Neural crest cell (in vitro differentiated cells): ENCODE results near the gene PRPF31. TPM values are rescaled to one million over a fixed set of nuclear protein-coding genes. Genes with fewer than 3 reads are reported as not detected.

Experiments used
- DNase-seq: peaks from one replicate; pipeline ENCODE4 v3.0.0; 2021; ENCODE audit warnings: low read depth, mixed read lengths, low spot score
- H3K27ac Mint-ChIP-seq: one replicate; pipeline ENCODE4 v1.8.0; 2021; ENCODE audit warnings: mild to moderate bottlenecking, mixed read lengths; ENCODE audit not compliant: unreplicated experiment
- H3K27me3 Mint-ChIP-seq: 2 replicates; pipeline ENCODE4 v1.8.0; 2021; ENCODE audit warnings: low read depth, mild to moderate bottlenecking, mixed read lengths
- H3K36me3 Mint-ChIP-seq: 2 replicates; pipeline ENCODE4 v1.8.0; 2021; ENCODE audit warnings: low read depth, mild to moderate bottlenecking, mixed read lengths
- H3K4me1 Mint-ChIP-seq: 2 replicates; pipeline ENCODE4 v1.8.0; 2021; ENCODE audit warnings: mixed read lengths
- H3K4me3 Mint-ChIP-seq: one replicate; pipeline ENCODE4 v1.8.0; 2021; ENCODE audit warnings: mild to moderate bottlenecking, mixed read lengths
- H3K9me3 Mint-ChIP-seq: 2 replicates; pipeline ENCODE4 v1.8.0; 2021; ENCODE audit warnings: mixed read lengths
- total RNA-seq: library from RNA; stranded (reverse); gene quantifications from 2 replicates; pipeline ENCODE4 v1.2.1, GENCODE V29; 2021
- TF ChIP-seq, protein P1 (sequence below): fragments of 200-600 bp; sonication (generic); conservative IDR thresholded peaks from 2 replicates; pipeline ENCODE4 v1.5.0; 2021; ENCODE audit warnings: antibody characterized with exemption, mild to moderate bottlenecking

Gene PRPF31
- total RNA-seq, 1 donor from 2014 or later, result 94.8 TPM

- Mint-ChIP-seq H3K36me3 (peaks cover 5% of the 10 kb centered on the region), H3K9me3 (no peaks in the 10 kb centered on the region), H3K4me1 (peaks cover 23% of the 10 kb centered on the region), H3K27me3 (peaks cover 9% of the 10 kb centered on the region), H3K27ac (peak overlapping the region; percentile 95), H3K4me3 (peak overlapping the region; percentile 49)
- no peak for DNase-seq
- TF ChIP-seq, protein P1, sequence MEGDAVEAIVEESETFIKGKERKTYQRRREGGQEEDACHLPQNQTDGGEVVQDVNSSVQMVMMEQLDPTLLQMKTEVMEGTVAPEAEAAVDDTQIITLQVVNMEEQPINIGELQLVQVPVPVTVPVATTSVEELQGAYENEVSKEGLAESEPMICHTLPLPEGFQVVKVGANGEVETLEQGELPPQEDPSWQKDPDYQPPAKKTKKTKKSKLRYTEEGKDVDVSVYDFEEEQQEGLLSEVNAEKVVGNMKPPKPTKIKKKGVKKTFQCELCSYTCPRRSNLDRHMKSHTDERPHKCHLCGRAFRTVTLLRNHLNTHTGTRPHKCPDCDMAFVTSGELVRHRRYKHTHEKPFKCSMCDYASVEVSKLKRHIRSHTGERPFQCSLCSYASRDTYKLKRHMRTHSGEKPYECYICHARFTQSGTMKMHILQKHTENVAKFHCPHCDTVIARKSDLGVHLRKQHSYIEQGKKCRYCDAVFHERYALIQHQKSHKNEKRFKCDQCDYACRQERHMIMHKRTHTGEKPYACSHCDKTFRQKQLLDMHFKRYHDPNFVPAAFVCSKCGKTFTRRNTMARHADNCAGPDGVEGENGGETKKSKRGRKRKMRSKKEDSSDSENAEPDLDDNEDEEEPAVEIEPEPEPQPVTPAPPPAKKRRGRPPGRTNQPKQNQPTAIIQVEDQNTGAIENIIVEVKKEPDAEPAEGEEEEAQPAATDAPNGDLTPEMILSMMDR, result no peak
These were observed 63.2 kb downstream of the PRPF31 start for GRCh38 chr19:54178581-54179261.

- peaks cover 23% of the 10 kb centered on the region for H3K4me1 Mint-ChIP-seq
- TF ChIP-seq, protein P1, result no peak
- DNase-seq, result no peak
- H3K36me3 Mint-ChIP-seq, result peaks cover 5% of the 10 kb centered on the region
- no peaks in the 10 kb centered on the region for H3K9me3 Mint-ChIP-seq
- H3K27me3 Mint-ChIP-seq, result peaks cover 9% of the 10 kb centered on the region
- peak overlapping the region; percentile 82 for H3K4me3 Mint-ChIP-seq
- peak overlapping the region; percentile 95 for H3K27ac Mint-ChIP-seq
These were observed 63.8 kb downstream of the PRPF31 start for GRCh38 chr19:54179262-54179852.

- H3K27ac Mint-ChIP-seq, result peak overlapping the region; percentile 95
- no peaks in the 10 kb centered on the region for H3K9me3 Mint-ChIP-seq
- H3K4me1 Mint-ChIP-seq, result peaks cover 23% of the 10 kb centered on the region
- peaks cover 6% of the 10 kb centered on the region for H3K27me3 Mint-ChIP-seq
- TF ChIP-seq, protein P1, result peak; percentile 61
- peak; percentile 67 for DNase-seq
- peak overlapping the region; percentile 82 for H3K4me3 Mint-ChIP-seq
- H3K36me3 Mint-ChIP-seq, result peaks cover 5% of the 10 kb centered on the region
These were observed 64.4 kb downstream of the PRPF31 start for GRCh38 chr19:54179921-54180461.

- H3K36me3 Mint-ChIP-seq, result peaks cover 5% of the 10 kb centered on the region
- H3K4me1 Mint-ChIP-seq, result peaks cover 23% of the 10 kb centered on the region
- no peak overlapping the region for H3K27ac Mint-ChIP-seq
- no peaks in the 10 kb centered on the region for H3K9me3 Mint-ChIP-seq
- TF ChIP-seq, protein P1, result no peak
- no peak overlapping the region for H3K4me3 Mint-ChIP-seq
- peaks cover 6% of the 10 kb centered on the region for H3K27me3 Mint-ChIP-seq
- DNase-seq, result no peak
These were observed 65.1 kb downstream of the PRPF31 start for GRCh38 chr19:54180691-54181091.

Other genes with a start within 250 kb of the PRPF31 start
- gene MYADM, start 247.9 kb upstream of the PRPF31 start, total RNA-seq, result 15.0 and 19.1 TPM in 2 replicates
- gene PRKCG, start 233.6 kb upstream of the PRPF31 start, total RNA-seq, result 0.55 and 0.65 TPM in 2 replicates
- gene CACNG7, start 206.5 kb upstream of the PRPF31 start, total RNA-seq, result 25.3 and 26.4 TPM in 2 replicates
- gene CACNG8, start 152.8 kb upstream of the PRPF31 start, total RNA-seq, result 0.23 and 0.33 TPM in 2 replicates
- gene CACNG6, start 124.1 kb upstream of the PRPF31 start, total RNA-seq, result 0.77 and 0.82 TPM in 2 replicates
- gene VSTM1, start 51.9 kb upstream of the PRPF31 start, total RNA-seq, result not detected in 2 replicates
- not detected in 2 replicates for gene TARM1, start 34.4 kb upstream of the PRPF31 start, total RNA-seq
- gene OSCAR, start 15.0 kb upstream of the PRPF31 start, total RNA-seq, result not detected in 2 replicates
- 131 and 162 TPM in 2 replicates for gene NDUFA3, start 12.9 kb upstream of the PRPF31 start, total RNA-seq
- 24.5 and 26.8 TPM in 2 replicates for gene TFPT, start 97 bp upstream of the PRPF31 start, total RNA-seq
- 87.6 and 95.5 TPM in 2 replicates for gene CNOT3, start 22.0 kb downstream of the PRPF31 start, total RNA-seq
- 5.1 and 5.9 TPM in 2 replicates for gene LENG1, start 44.0 kb downstream of the PRPF31 start, total RNA-seq
- 0.28 TPM in 1 of 2 replicates, not detected in the other for gene TMC4, start 57.4 kb downstream of the PRPF31 start, total RNA-seq
- gene MBOAT7, start 73.8 kb downstream of the PRPF31 start, total RNA-seq, result 74.2 and 76.5 TPM in 2 replicates
- 66.2 and 67.9 TPM in 2 replicates for gene TSEN34, start 75.6 kb downstream of the PRPF31 start, total RNA-seq
- 1,439 and 1,464 TPM in 2 replicates for gene RPS9, start 85.1 kb downstream of the PRPF31 start, total RNA-seq
- gene LILRB3, start 107.3 kb downstream of the PRPF31 start, total RNA-seq, result not detected in 2 replicates
- not detected in 2 replicates for gene LILRA6, start 127.0 kb downstream of the PRPF31 start, total RNA-seq
- not detected in 2 replicates for gene LILRB5, start 141.5 kb downstream of the PRPF31 start, total RNA-seq
- not detected in 2 replicates for gene LILRB2, start 165.4 kb downstream of the PRPF31 start, total RNA-seq
- not detected in 2 replicates for gene LILRA5, start 197.4 kb downstream of the PRPF31 start, total RNA-seq
- not detected in 2 replicates for gene LILRA4, start 223.4 kb downstream of the PRPF31 start, total RNA-seq
- gene LAIR1, start 249.2 kb downstream of the PRPF31 start, total RNA-seq, result not detected in 2 replicates